OCI-LY7 (cell line): ENCODE data around the gene CHST11. TPM values are rescaled to one million over a fixed set of nuclear protein-coding genes. Genes with fewer than 3 reads are reported as not detected.

ENCODE experiments used
- BruUV-seq: library from RNA; stranded (reverse); fragments of 400-500 nt; replicated peaks from 2 replicates; lab custom pipeline; 2021; lab: Mats Ljungman, UMichigan
- CTCF ChIA-PET: fragments of 300-600 bp; sonication (Branson Sonifier 250); formaldehyde crosslinking; loops from one replicate; lab custom pipeline; 2022; ENCODE audit warnings: antibody characterized with exemption; ENCODE audit not compliant: unreplicated experiment; lab: Charles Lee
- POLR2A ChIA-PET: fragments of 300-600 bp; sonication (Branson Sonifier 250); formaldehyde crosslinking; loops from one replicate; lab custom pipeline; 2022; ENCODE audit warnings: antibody characterized with exemption; lab: Charles Lee
- DNase-seq: peaks from one replicate; pipeline ENCODE4 v3.0.0-alpha.2; 2015; ENCODE audit warnings: low spot score
- H2AFZ ChIP-seq: fragments of 200-600 bp; sonication (generic), shearing (Covaris generic); 2 replicates; pipeline ENCODE4 v1.6.1; 2014; ENCODE audit warnings: mild to moderate bottlenecking, antibody characterized with exemption, low read length, moderate library complexity
- H3K27ac ChIP-seq: fragments of 200-600 bp; sonication (generic); 2 replicates; pipeline ENCODE4 v1.5.1; 2014; ENCODE audit warnings: mixed run types, low read depth, mild to moderate bottlenecking, moderate library complexity, low read length, inconsistent platforms; ENCODE audit not compliant: poor library complexity, severe bottlenecking
- H3K36me3 ChIP-seq: fragments of 200-600 bp; sonication (generic); 2 replicates; pipeline ENCODE4 v1.6.1; 2014; ENCODE audit warnings: mild to moderate bottlenecking, antibody characterized with exemption, low read length, moderate library complexity, mixed read lengths; ENCODE audit not compliant: insufficient read depth
- H3K4me1 ChIP-seq: fragments of 200-600 bp; sonication (generic); 2 replicates; pipeline ENCODE4 v1.5.1; 2014; ENCODE audit warnings: mild to moderate bottlenecking, low read length; ENCODE audit not compliant: insufficient read depth, poor library complexity, severe bottlenecking
- H3K4me2 ChIP-seq: fragments of 200-600 bp; sonication (generic); 2 replicates; pipeline ENCODE4 v1.6.1; 2014; ENCODE audit warnings: mild to moderate bottlenecking, low read length
- H3K4me3 ChIP-seq: fragments of 200-600 bp; sonication (generic); 2 replicates; pipeline ENCODE4 v1.5.1; 2014; ENCODE audit warnings: mild to moderate bottlenecking, low read depth, low read length; ENCODE audit not compliant: poor library complexity, severe bottlenecking
- H3K79me2 ChIP-seq: fragments of 200-600 bp; sonication (generic); 2 replicates; pipeline ENCODE4 v1.6.1; 2016; ENCODE audit warnings: low read depth, mild to moderate bottlenecking, low read length, moderate library complexity, mixed read lengths; ENCODE audit not compliant: insufficient read depth
- H3K9me2 ChIP-seq: fragments of 200-600 bp; sonication (generic); 2 replicates; pipeline ENCODE4 v1.6.1; 2016; ENCODE audit warnings: mild to moderate bottlenecking, low read length, mixed read lengths; ENCODE audit not compliant: insufficient read depth
- H3K9me3 ChIP-seq: fragments of 200-600 bp; sonication (generic); 2 replicates; pipeline ENCODE4 v1.6.1; 2014; ENCODE audit warnings: mild to moderate bottlenecking, mixed run types, low read length, mixed read lengths
- H4K20me1 ChIP-seq: fragments of 200-600 bp; sonication (generic); 2 replicates; pipeline ENCODE4 v1.6.1; 2014; ENCODE audit warnings: mild to moderate bottlenecking, antibody characterized with exemption, low read length, moderate library complexity, mixed read lengths; ENCODE audit not compliant: insufficient read depth
- EZH2phosphoT487 ChIP-seq: fragments of 200-600 bp; sonication (generic); IDR thresholded peaks from 2 replicates; pipeline ENCODE4 v1.6.1; 2018; ENCODE audit warnings: low read depth, borderline replicate concordance, mild to moderate bottlenecking, mixed run types, antibody characterized with exemption, low read length, moderate library complexity, mixed read lengths
- intact Hi-C: fragments of 100-400 bp; cut with micrococcal nuclease; formaldehyde crosslinking; loops from one replicate; pipeline ENCODE4 v1.10.0; 2022; ENCODE audit not compliant: unreplicated experiment
- total RNA-seq, 2 experiments: library from RNA; depleted of rRNA in 1 of 2; stranded (reverse); fragments of >200 nt in 1 of 2; shearing (Covaris generic) in 1 of 2; gene quantifications; 2 replicates each; pipeline ENCODE4 v1.2.3, GENCODE V29; 2014 to 2022
- TF ChIP-seq, protein P1 (sequence below): fragments of 200-600 bp; sonication (generic); conservative IDR thresholded peaks from 2 replicates; pipeline ENCODE4 v1.5.1; 2014; ENCODE audit warnings: mild to moderate bottlenecking, antibody characterized with exemption, low read length, moderate library complexity, mixed read lengths

CHST11 gene
- total RNA-seq, 2 experiments from 2014 or later: 15.2 to 41.6 TPM

DNA sequence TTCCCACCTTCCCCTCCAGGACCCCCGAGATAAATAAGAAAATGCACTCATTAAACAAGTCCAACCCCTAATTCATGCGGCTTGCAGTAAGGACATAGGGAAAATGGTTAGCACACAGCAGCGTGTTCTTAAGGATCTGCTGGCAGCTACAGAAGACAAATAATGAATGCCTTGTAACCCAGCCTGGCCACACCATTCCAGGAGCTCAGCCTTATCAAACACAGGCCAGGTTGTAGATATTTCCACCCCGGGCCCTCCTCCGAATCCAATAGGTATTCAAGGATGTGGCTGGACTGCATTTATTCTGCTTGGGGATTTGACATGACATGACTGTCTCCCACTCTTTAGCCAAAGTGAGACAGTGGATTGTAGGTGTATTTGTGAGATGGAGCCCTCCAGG is 256.2 kb downstream of the CHST11 start:
- Histone ChIP-seq H3K9me3 (no peaks in the 10 kb centered on the region), H3K9me2 (no peaks in the 10 kb centered on the region), H2AFZ (no peak overlapping the region), H3K4me3 (no peak overlapping the region), H4K20me1 (0 out of 2 replicates have a peak, but pooled peaks cover 5% of the 10 kb centered on the region), H3K4me1 (peaks cover 10% of the 10 kb centered on the region), H3K36me3 (no peaks in the 10 kb centered on the region), H3K79me2 (no peaks in the 10 kb centered on the region), H3K27ac (no peak overlapping the region), H3K4me2 (no peak overlapping the region)
- DNase-seq: no peak
- CTCF ChIA-PET: no interaction called here
- intact Hi-C loops: no loop called here
- POLR2A ChIA-PET: interaction anchor here (0.5 kb wide), 1 partner anchor 121 kb away, joined by 3 read pairs; no protein-coding TSS in a partner anchor
- TF ChIP-seq, protein P1, sequence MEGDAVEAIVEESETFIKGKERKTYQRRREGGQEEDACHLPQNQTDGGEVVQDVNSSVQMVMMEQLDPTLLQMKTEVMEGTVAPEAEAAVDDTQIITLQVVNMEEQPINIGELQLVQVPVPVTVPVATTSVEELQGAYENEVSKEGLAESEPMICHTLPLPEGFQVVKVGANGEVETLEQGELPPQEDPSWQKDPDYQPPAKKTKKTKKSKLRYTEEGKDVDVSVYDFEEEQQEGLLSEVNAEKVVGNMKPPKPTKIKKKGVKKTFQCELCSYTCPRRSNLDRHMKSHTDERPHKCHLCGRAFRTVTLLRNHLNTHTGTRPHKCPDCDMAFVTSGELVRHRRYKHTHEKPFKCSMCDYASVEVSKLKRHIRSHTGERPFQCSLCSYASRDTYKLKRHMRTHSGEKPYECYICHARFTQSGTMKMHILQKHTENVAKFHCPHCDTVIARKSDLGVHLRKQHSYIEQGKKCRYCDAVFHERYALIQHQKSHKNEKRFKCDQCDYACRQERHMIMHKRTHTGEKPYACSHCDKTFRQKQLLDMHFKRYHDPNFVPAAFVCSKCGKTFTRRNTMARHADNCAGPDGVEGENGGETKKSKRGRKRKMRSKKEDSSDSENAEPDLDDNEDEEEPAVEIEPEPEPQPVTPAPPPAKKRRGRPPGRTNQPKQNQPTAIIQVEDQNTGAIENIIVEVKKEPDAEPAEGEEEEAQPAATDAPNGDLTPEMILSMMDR: no peak
- no peak for TF ChIP-seq EZH2phosphoT487
- BruUV-seq: no TSS peak

DNA sequence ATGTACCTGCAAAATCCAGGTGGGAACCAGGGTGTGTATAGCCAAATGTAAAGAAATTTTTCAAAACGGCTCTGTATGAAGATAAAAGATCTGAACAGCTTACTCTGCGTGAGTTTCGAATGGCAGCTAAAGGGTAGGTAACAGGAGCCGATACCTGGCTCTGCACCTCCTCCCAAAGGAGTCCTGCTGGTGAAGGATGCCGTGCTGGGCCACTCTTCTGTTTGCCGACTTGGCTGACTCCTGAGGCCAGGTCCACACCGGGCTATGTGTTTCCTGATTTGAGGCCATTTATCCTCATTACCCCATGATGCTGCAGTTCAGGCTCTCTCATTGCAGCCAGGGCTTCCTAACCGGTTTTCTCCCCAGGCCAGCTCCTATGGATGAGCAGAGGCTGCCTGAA is 256.7 kb downstream of the CHST11 start:
- Histone ChIP-seq H3K27ac (no peak overlapping the region), H3K79me2 (no peaks in the 10 kb centered on the region), H3K9me2 (no peaks in the 10 kb centered on the region), H3K4me2 (no peak overlapping the region), H4K20me1 (0 out of 2 replicates have a peak, but pooled peaks cover 5% of the 10 kb centered on the region), H3K9me3 (no peaks in the 10 kb centered on the region), H3K4me3 (no peak overlapping the region), H3K36me3 (no peaks in the 10 kb centered on the region), H2AFZ (no peak overlapping the region), H3K4me1 (peaks cover 10% of the 10 kb centered on the region)
- no peak for DNase-seq
- CTCF ChIA-PET: no interaction called here
- no TSS peak for BruUV-seq
- intact Hi-C loops: no loop called here
- TF ChIP-seq, protein P1: no peak
- no peak for TF ChIP-seq EZH2phosphoT487
- POLR2A ChIA-PET: no interaction called here

DNA sequence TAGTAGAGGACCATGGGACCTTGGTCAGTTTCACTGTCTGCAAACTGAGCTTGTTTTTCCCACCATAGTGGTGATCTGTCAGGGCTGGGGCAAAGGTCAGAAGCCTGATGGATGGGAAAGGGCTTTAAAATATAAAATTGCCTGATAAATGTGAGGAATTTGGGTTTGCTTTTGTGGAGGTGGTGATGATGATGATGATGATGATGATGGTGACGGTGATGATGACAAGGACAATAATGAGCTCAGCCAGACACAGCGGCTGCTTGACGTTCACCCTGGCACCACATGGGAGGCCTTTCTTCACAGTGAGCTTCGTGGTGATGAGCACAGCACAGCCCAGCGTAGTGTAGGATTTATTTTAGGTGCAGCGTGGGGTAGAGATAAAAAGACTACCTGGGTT is 257.6 kb downstream of the CHST11 start:
- intact Hi-C loops: no loop called here
- ChIA-PET POLR2A (interaction anchor here (2.0 kb wide), 1 partner anchor 9 kb away, joined by 5 read pairs; no protein-coding TSS in a partner anchor), CTCF (no interaction called here)

More for the DNA sequence above, 257.6 kb downstream of the CHST11 start:
- H3K36me3 ChIP-seq: no peaks in the 10 kb centered on the region
- H2AFZ ChIP-seq: no peak overlapping the region
- no peak for DNase-seq
- 0 out of 2 replicates have a peak, but pooled peaks cover 5% of the 10 kb centered on the region for H4K20me1 ChIP-seq
- no peaks in the 10 kb centered on the region for H3K79me2 ChIP-seq
- no peaks in the 10 kb centered on the region for H3K9me2 ChIP-seq
- no TSS peak for BruUV-seq
- TF ChIP-seq, protein P1: no peak
- no peak for TF ChIP-seq EZH2phosphoT487
- H3K4me2 ChIP-seq: no peak overlapping the region
- no peaks in the 10 kb centered on the region for H3K9me3 ChIP-seq
- no peak overlapping the region for H3K4me3 ChIP-seq
- peaks cover 10% of the 10 kb centered on the region for H3K4me1 ChIP-seq
- H3K27ac ChIP-seq: no peak overlapping the region
